T-helper 2 cell treated with Interferon-gamma antibody and Interleukin-4, amounts not matched to agents 5 μg/mL and 100 μg/mL, for 36 hours (primary cell): ENCODE measurements around the gene ZNF512.
"Not testable (repeated sequence)": the region's sequence is repeated elsewhere in the genome, so short reads cannot be mapped to it uniquely, and the experiment has no call there.

ENCODE experiments used
- DNase-seq: peaks from one replicate; pipeline ENCODE4 v3.0.0; 2021; ENCODE audit warnings: low spot score
- H3K27ac Mint-ChIP-seq: one replicate; pipeline ENCODE4 v1.8.0; 2021; ENCODE audit warnings: mild to moderate bottlenecking, mixed read lengths
- H3K27me3 Mint-ChIP-seq: one replicate; pipeline ENCODE4 v1.8.0; 2021; ENCODE audit warnings: low read depth, mixed read lengths
- H3K36me3 Mint-ChIP-seq: one replicate; pipeline ENCODE4 v1.8.0; 2021; ENCODE audit warnings: low read depth, mixed read lengths
- H3K4me1 Mint-ChIP-seq: one replicate; pipeline ENCODE4 v1.8.0; 2021; ENCODE audit warnings: low read depth, mixed read lengths
- H3K4me3 Mint-ChIP-seq: one replicate; pipeline ENCODE4 v1.8.0; 2022; ENCODE audit warnings: mild to moderate bottlenecking, moderate library complexity, mixed read lengths
- H3K9me3 Mint-ChIP-seq: one replicate; pipeline ENCODE4 v1.8.0; 2021; ENCODE audit warnings: mixed read lengths

The ZNF512 gene

DNA sequence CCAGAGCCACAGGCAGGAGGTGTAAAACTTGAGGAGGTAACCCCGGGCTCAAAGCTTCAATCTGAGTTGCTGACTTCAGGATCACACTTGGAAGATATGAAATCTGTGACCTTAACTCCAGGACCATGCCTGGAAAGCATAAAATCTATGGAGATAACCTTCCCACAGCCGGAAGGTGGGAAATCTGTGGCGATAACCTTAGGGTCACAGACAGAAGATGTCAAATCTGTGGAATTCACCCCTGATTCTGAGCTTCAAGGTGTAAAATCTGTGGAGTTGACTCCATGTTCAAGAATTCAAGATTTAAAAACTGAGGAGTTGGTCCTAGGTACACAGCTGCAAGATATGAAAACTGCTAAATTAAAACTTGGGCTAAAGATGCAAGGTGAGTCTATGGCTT is 11.6 kb upstream of the ZNF512 start:
- H3K4me1 Mint-ChIP-seq, result peaks cover 2% of the 10 kb centered on the region
- no peak for DNase-seq
- no peak overlapping the region for H3K4me3 Mint-ChIP-seq
- H3K27me3 Mint-ChIP-seq, result peaks cover 44% of the 10 kb centered on the region
- H3K27ac Mint-ChIP-seq, result no peak overlapping the region
- H3K36me3 Mint-ChIP-seq, result no peaks in the 10 kb centered on the region
- H3K9me3 Mint-ChIP-seq, result peaks cover 8% of the 10 kb centered on the region

DNA sequence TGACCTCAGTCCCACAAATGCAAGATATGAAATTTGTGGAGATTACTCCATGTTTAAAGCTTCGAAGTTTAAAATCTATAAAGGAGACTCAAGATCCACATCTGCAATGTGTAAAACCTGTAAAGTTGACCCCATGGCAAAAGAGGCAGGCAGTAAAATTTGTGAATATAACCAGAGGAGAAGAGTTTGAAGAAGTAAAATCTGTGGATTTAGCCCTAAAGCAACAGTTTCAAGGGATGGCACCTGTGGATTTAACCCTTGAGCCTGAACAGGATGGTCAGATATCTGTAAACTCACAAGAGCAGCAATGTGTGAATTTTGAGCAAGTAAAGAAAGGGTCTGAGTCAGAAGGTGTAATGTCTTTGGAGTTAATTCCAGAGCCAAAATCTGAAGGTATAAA is 11.2 kb upstream of the ZNF512 start:
- DNase-seq, result no peak
- H3K27me3 Mint-ChIP-seq, result peaks cover 40% of the 10 kb centered on the region
- no peak overlapping the region for H3K27ac Mint-ChIP-seq
- no peaks in the 10 kb centered on the region for H3K36me3 Mint-ChIP-seq
- no peak overlapping the region for H3K4me3 Mint-ChIP-seq
- H3K9me3 Mint-ChIP-seq, result peaks cover 8% of the 10 kb centered on the region
- H3K4me1 Mint-ChIP-seq, result peaks cover 2% of the 10 kb centered on the region

DNA sequence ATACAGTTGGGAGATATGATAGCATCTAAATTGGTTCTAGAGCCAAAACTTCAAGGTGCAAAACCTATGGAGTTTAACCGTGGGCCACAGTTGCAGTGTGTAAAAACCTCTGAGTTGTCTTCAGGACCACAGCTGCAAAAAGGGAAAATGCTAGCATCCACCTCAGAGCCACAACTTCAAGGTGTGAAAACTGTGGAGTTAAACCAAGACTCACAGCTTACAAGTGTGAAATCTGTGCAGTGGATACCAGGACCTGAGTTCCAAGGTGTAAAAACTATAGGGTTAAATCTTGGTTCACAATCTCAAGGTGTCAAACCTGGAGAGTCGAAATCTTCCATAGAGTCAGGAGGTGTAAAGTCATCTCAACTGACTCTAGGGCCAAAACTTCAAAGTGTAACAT is 10.4 kb upstream of the ZNF512 start:
- Mint-ChIP-seq H3K4me1 (peaks cover 2% of the 10 kb centered on the region), H3K27ac (no peak overlapping the region), H3K36me3 (no peaks in the 10 kb centered on the region), H3K27me3 (peaks cover 35% of the 10 kb centered on the region), H3K9me3 (peaks cover 8% of the 10 kb centered on the region), H3K4me3 (no peak overlapping the region)
- no peak for DNase-seq

GRCh38 chr2:27572998-27573429 is 9.8 kb upstream of the ZNF512 start:
- Mint-ChIP-seq H3K4me1 (peaks cover 2% of the 10 kb centered on the region), H3K36me3 (no peaks in the 10 kb centered on the region), H3K4me3 (no peak overlapping the region), H3K27ac (no peak overlapping the region), H3K27me3 (peaks cover 35% of the 10 kb centered on the region), H3K9me3 (peaks cover 8% of the 10 kb centered on the region)
- no peak for DNase-seq

DNA sequence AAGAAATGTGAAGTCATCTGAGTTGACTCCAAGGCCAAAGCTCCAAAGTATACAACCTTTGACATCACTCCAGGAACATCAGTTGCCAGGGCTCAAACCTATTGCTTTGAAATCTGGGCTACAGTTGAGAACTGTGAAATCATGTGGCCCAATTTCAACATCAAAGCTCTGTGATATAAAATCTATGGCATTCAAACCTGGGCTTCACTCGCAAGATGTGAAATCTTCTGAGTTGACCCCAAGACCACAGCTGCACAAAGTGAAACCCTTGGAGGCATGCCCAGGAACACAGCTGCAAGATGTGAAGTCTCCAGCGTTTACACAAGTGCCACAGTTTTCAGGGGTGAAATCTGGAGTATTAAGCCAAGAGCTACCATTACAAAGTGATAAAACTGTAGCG is 9.4 kb upstream of the ZNF512 start:
- Mint-ChIP-seq H3K27me3 (peaks cover 31% of the 10 kb centered on the region), H3K4me1 (peaks cover 2% of the 10 kb centered on the region), H3K27ac (no peak overlapping the region), H3K36me3 (no peaks in the 10 kb centered on the region), H3K9me3 (peaks cover 8% of the 10 kb centered on the region), H3K4me3 (no peak overlapping the region)
- no peak for DNase-seq

DNA sequence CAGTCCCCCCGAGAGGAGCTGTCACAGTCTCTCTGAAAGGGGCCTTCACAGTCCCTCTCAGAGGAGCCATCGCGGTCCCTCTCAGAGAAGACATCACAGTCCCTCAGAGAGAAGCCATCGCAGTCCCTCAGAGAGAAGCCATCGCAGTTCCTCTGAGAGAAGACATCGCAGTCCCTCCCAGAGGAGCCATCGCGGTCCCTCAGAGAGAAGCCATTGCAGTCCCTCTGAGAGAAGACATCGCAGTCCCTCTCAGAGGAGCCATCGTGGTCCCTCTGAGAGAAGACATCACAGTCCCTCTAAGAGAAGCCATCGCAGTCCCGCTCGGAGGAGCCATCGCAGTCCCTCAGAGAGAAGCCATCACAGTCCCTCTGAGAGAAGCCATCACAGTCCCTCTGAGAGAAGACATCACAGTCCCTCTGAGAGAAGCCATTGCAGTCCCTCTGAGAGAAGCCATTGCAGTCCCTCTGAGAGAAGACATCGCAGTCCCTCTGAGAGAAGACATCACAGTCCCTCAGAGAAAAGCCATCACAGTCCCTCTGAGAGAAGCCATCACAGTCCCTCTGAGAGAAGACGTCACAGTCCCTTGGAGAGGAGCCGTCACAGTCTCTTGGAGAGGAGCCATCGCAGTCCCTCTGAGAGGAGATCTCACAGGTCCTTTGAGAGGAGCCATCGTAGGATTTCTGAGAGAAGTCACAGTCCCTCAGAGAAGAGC is 1.3 kb upstream of the ZNF512 start:
- Mint-ChIP-seq H3K27me3 (peaks cover 8% of the 10 kb centered on the region), H3K4me3 (peak overlapping the region; percentile 37)
- peak; percentile 9 for DNase-seq

GRCh38 chr2:27582129-27582694 is 630 bp upstream of the ZNF512 start:
- Mint-ChIP-seq H3K36me3 (peaks cover 29% of the 10 kb centered on the region), H3K27ac (peak overlapping the region; percentile 94), H3K27me3 (peaks cover 7% of the 10 kb centered on the region), H3K9me3 (no peaks in the 10 kb centered on the region), H3K4me1 (peaks cover 36% of the 10 kb centered on the region), H3K4me3 (peak overlapping the region; percentile 95)
- DNase-seq, result no peak

More for the DNA sequence above, 1.3 kb upstream of the ZNF512 start:
- H3K4me1 Mint-ChIP-seq, result peaks cover 30% of the 10 kb centered on the region
- H3K9me3 Mint-ChIP-seq, result no peaks in the 10 kb centered on the region
- H3K27ac Mint-ChIP-seq, result no peak overlapping the region
- H3K36me3 Mint-ChIP-seq, result peaks cover 24% of the 10 kb centered on the region

- Mint-ChIP-seq H3K4me1 (peaks cover 39% of the 10 kb centered on the region), H3K4me3 (peak overlapping the region; percentile 95), H3K27me3 (no peaks in the 10 kb centered on the region), H3K9me3 (peaks cover 3% of the 10 kb centered on the region), H3K36me3 (peaks cover 36% of the 10 kb centered on the region), H3K27ac (peak overlapping the region; percentile 94)
- DNase-seq, result no peak
Measured at GRCh38 chr2:27583390-27583915, 611 bp downstream of the ZNF512 start.

DNA sequence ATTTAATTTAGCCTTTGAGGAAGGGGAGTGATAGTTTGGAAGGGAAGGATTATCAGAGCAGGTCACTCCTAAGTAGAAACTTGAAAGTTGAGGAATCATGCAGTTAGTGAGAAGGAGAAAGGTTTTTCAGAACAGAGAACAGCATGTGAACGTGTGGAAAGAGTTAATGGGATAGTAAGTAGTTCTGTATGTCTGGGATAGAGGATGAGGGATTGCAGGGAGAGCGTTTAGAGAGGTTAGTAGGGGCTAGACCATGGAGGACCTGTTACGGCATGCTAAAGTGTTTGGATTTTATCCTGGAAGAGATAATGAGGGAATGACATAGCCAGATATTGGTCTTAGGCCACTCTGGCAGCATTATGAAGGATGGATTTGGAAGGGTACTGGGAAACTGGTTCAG is 1.8 kb downstream of the ZNF512 start:
- no peaks in the 10 kb centered on the region for H3K27me3 Mint-ChIP-seq
- H3K36me3 Mint-ChIP-seq, result peaks cover 41% of the 10 kb centered on the region
- H3K4me1 Mint-ChIP-seq, result peaks cover 42% of the 10 kb centered on the region
- peaks cover 7% of the 10 kb centered on the region for H3K9me3 Mint-ChIP-seq
- peak overlapping the region; percentile 95 for H3K4me3 Mint-ChIP-seq
- DNase-seq, result no peak
- peak overlapping the region; percentile 7 for H3K27ac Mint-ChIP-seq

DNA sequence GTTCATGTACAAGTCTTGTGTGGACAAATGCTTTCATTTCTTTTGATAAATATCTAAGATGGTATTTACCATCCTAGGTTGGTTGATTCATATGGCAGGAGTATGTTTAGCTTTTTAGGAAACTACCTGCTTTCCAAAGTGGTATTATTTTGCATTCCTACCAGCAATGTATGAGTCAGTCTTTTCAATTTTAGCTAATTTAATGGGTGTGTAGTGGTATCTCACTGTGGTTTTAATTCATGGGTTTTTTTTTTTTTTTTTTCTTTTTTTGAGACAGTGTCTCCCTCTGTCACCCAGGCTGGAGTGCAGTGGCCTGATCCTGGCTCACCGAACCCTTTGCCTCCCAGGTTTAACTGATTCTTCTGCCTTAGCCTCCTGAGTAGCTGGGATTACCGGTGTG is 4.2 kb downstream of the ZNF512 start:
- peak; percentile 14 for DNase-seq
- H3K4me1 Mint-ChIP-seq, result peaks cover 49% of the 10 kb centered on the region
- H3K9me3 Mint-ChIP-seq, result peaks cover 22% of the 10 kb centered on the region
- H3K36me3 Mint-ChIP-seq, result peaks cover 59% of the 10 kb centered on the region
- H3K4me3 Mint-ChIP-seq, result peak overlapping the region; percentile 30
- no peaks in the 10 kb centered on the region for H3K27me3 Mint-ChIP-seq
- peak overlapping the region; percentile 28 for H3K27ac Mint-ChIP-seq

GRCh38 chr2:27588308-27588707 is 5.5 kb downstream of the ZNF512 start:
- no peak overlapping the region for H3K27ac Mint-ChIP-seq
- H3K4me1 Mint-ChIP-seq, result peaks cover 46% of the 10 kb centered on the region
- no peaks in the 10 kb centered on the region for H3K27me3 Mint-ChIP-seq
- peaks cover 60% of the 10 kb centered on the region for H3K36me3 Mint-ChIP-seq
- DNase-seq, result no peak
- H3K4me3 Mint-ChIP-seq, result no peak overlapping the region
- H3K9me3 Mint-ChIP-seq, result peaks cover 22% of the 10 kb centered on the region

GRCh38 chr2:27591745-27592144 is 8.9 kb downstream of the ZNF512 start:
- Mint-ChIP-seq H3K4me1 (peaks cover 21% of the 10 kb centered on the region), H3K9me3 (peaks cover 47% of the 10 kb centered on the region), H3K27ac (no peak overlapping the region), H3K36me3 (peaks cover 69% of the 10 kb centered on the region), H3K4me3 (no peak overlapping the region), H3K27me3 (no peaks in the 10 kb centered on the region)
- DNase-seq, result no peak

DNA sequence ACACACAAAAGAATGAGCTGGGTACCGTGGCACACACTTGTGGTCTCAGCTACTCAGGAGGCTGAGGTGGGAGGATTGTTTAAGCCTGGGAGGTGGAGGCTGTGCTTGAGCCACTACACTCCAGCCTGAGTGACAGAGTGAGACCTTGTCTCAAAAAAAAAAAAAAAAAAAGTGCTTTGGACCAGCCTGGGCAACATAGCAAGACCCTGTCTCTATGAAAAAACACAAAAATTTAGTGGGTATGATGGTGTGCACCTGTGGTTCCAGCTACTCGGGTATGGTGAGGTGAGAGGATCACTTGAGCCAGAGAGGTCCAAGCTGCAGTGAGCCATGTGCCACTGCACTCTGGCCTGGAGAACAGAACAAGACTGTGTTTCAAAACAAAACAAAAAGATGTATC is 10.4 kb downstream of the ZNF512 start:
- no peak overlapping the region for H3K27ac Mint-ChIP-seq
- H3K9me3 Mint-ChIP-seq, result peaks cover 45% of the 10 kb centered on the region

GRCh38 chr2:27594020-27594703 is 11.3 kb downstream of the ZNF512 start:
- Mint-ChIP-seq H3K36me3 (peaks cover 71% of the 10 kb centered on the region), H3K4me1 (peaks cover 24% of the 10 kb centered on the region), H3K9me3 (peaks cover 45% of the 10 kb centered on the region)
- not testable (repeated sequence) for H3K27me3 Mint-ChIP-seq, DNase-seq, H3K4me3 Mint-ChIP-seq, H3K27ac Mint-ChIP-seq

More for the DNA sequence above, 10.4 kb downstream of the ZNF512 start:
- no peak for DNase-seq
- Mint-ChIP-seq H3K4me1 (peaks cover 22% of the 10 kb centered on the region), H3K27me3 (no peaks in the 10 kb centered on the region), H3K36me3 (peaks cover 72% of the 10 kb centered on the region), H3K4me3 (no peak overlapping the region)
